Measurements from ENCODE around the gene SPOCK3.
"Not testable (repeated sequence)": the region's sequence is repeated elsewhere in the genome, so short reads cannot be mapped to it uniquely, and the experiment has no call there.

SPOCK3 gene

GRCh38 chr4:166896254-166896653 is 338.0 kb downstream of the SPOCK3 start:
- H3K4me3 ChIP-seq (ENCODE audit: low read depth, low read length) = no peak overlapping the region
- DNase-seq (ENCODE audit: low read depth) = no peak
- TF ChIP-seq CTCF (IDR thresholded peaks at IDR 0.05; ENCODE audit: low read depth, low read length, missing control alignments) = no peak

- TF ChIP-seq CTCF (IDR thresholded peaks at IDR 0.05; ENCODE audit: low read depth, low read length, missing control alignments) = no peak
- no peak for DNase-seq (ENCODE audit: low read depth)
- H3K4me3 ChIP-seq (ENCODE audit: low read depth, low read length) = no peak overlapping the region
Measured at GRCh38 chr4:166895771-166896170, 338.5 kb downstream of the SPOCK3 start.

- no peak overlapping the region for H3K4me3 ChIP-seq (ENCODE audit: low read depth, low read length)
- TF ChIP-seq CTCF (IDR thresholded peaks at IDR 0.05; ENCODE audit: low read depth, low read length, missing control alignments) = no peak
- DNase-seq (ENCODE audit: low read depth) = no peak
Measured at GRCh38 chr4:166887457-166887856, 346.8 kb downstream of the SPOCK3 start.

DNA sequence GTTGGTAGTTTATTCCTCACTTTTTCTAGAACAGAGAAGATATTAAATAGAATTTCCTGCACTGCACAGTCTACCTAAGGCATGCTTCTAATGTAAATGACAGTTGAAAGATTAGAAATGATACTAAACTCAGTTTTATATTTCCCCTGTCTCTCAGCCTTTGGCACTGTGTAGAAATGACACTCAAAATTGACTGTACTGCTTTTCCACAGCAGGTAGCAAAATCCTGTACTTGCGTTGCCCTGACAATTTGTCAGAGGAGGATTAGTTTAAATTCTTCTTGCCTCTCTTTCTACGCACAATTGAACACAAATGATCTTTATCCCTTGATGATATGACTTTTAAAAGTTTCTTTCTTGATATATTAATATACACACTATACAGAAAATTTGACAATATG is 347.6 kb downstream of the SPOCK3 start:
- TF ChIP-seq CTCF (IDR thresholded peaks at IDR 0.05; ENCODE audit: low read depth, low read length, missing control alignments) = no peak
- H3K4me3 ChIP-seq (ENCODE audit: low read depth, low read length) = no peak overlapping the region
- no peak for DNase-seq (ENCODE audit: low read depth)

- DNase-seq (ENCODE audit: low read depth) = no peak
Measured at GRCh38 chr4:166882221-166882620, 352.1 kb downstream of the SPOCK3 start.

DNA sequence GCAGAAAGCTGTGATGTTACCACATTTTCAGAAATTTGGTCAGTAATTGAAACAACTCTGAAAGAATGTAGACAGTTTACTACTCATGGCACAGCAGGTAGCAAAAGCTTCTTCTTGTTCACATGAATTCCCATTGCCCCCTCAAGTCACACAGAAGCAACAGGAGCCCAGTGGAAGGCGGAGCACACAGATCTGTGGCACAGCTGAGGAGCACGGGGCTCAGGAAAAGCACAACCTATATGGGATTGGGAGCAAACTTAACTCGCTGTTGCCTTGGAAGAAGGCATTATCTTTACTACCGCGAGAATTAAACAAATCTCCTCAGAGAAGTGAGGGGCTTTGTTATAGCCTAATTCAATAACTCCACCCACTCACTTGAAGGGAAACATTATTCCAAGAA is 358.5 kb downstream of the SPOCK3 start:
- DNase-seq (ENCODE audit: low read depth) = no peak
- H3K4me3 ChIP-seq (ENCODE audit: low read depth, low read length) = no peak overlapping the region
- TF ChIP-seq CTCF (IDR thresholded peaks at IDR 0.05; ENCODE audit: low read depth, low read length, missing control alignments) = no peak

More at GRCh38 chr4:166882221-166882620, 352.1 kb downstream of the SPOCK3 start:
- no peak overlapping the region for H3K4me3 ChIP-seq (ENCODE audit: low read depth, low read length)
- no peak for TF ChIP-seq CTCF (IDR thresholded peaks at IDR 0.05; ENCODE audit: low read depth, low read length, missing control alignments)

GRCh38 chr4:166862032-166862431 is 372.3 kb downstream of the SPOCK3 start:
- DNase-seq (ENCODE audit: low read depth) = no peak
- TF ChIP-seq CTCF (IDR thresholded peaks at IDR 0.05; ENCODE audit: low read depth, low read length, missing control alignments) = no peak
- H3K4me3 ChIP-seq (ENCODE audit: low read depth, low read length) = no peak overlapping the region

DNA sequence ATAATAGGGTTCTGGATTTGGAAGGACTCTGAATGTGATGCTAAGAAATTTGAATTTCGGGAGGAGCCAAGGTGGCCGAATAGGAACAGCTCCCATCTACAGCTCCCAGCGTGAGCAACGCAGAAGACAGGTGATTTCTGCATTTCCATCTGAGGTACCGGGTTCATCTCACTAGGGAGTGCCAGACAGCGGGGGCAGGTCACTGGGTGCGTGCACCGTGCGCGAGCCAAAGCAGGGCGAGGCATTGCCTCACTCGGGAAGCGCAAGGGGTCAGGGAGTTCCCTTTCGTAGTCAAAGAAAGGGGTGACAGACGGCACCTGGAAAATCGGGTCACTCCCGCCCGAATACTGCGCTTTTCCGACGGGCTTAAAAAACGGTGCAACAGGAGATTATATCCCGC is 383.9 kb downstream of the SPOCK3 start:
- H3K4me3 ChIP-seq (ENCODE audit: low read depth, low read length); DNase-seq (ENCODE audit: low read depth): not testable (repeated sequence)
